ENCODE data around the gene TBC1D24.

TBC1D24 gene

GRCh38 chr16:2458887-2459646, 15.9 kb upstream of the TBC1D24 start:
- Histone ChIP-seq H3K36me3 (peaks cover 64% of the 10 kb centered on the region), H3K27me3 (no peaks in the 10 kb centered on the region), H4K20me1 (peaks cover 67% of the 10 kb centered on the region), H3K4me1 (peaks cover 56% of the 10 kb centered on the region), H3K4me3 (peak overlapping the region; percentile 75), H3K9me3 (no peaks in the 10 kb centered on the region), H3K9ac (peak overlapping the region; percentile 82), H3K4me2 (peak overlapping the region; percentile 99), H3K27ac (peak overlapping the region; percentile 48)
- no peak for TF ChIP-seq Cebpa-rat (IDR thresholded peaks at IDR 0.05)

GRCh38 chr16:2459647-2460390, 15.1 kb upstream of the TBC1D24 start, which contains the start of gene TEDC2:
Gene TEDC2 (plus strand): TSS chr16:2460109. CDS start chr16:2460145, 36 bp downstream.
- peaks cover 56% of the 10 kb centered on the region for H3K36me3 ChIP-seq
- H3K9me3 ChIP-seq, result no peaks in the 10 kb centered on the region
- H3K4me3 ChIP-seq, result peak within 1 kb of the TSS; percentile 75
- H3K4me2 ChIP-seq, result peak within 1 kb of the TSS; percentile 99
- H3K4me1 ChIP-seq, result peaks cover 64% of the 10 kb centered on the region
- no peaks in the 10 kb centered on the region for H3K27me3 ChIP-seq
- H4K20me1 ChIP-seq, result peaks cover 64% of the 10 kb centered on the region
- peak within 1 kb of the TSS; percentile 48 for H3K27ac ChIP-seq
- peak within 1 kb of the TSS; percentile 82 for H3K9ac ChIP-seq
- no peak for TF ChIP-seq Cebpa-rat (IDR thresholded peaks at IDR 0.05)

- TF ChIP-seq Cebpa-rat (IDR thresholded peaks at IDR 0.05), result no peak
- Histone ChIP-seq H3K27ac (peak overlapping the region; percentile 48), H3K27me3 (no peaks in the 10 kb centered on the region), H3K9me3 (no peaks in the 10 kb centered on the region), H3K36me3 (peaks cover 51% of the 10 kb centered on the region), H4K20me1 (peaks cover 59% of the 10 kb centered on the region), H3K4me2 (peak overlapping the region; percentile 99), H3K4me1 (peaks cover 64% of the 10 kb centered on the region), H3K9ac (peak overlapping the region; percentile 82), H3K4me3 (peak overlapping the region; percentile 75)
These were observed 14.6 kb upstream of the TBC1D24 start for GRCh38 chr16:2460391-2460713.

GRCh38 chr16:2460916-2461315, 14.0 kb upstream of the TBC1D24 start:
- H3K9ac ChIP-seq, result peak overlapping the region; percentile 82; the same call in 1 of the 2 replicates
- peak overlapping the region; percentile 48; the same call in 1 of the 2 replicates for H3K27ac ChIP-seq
- no peaks in the 10 kb centered on the region for H3K27me3 ChIP-seq
- H3K4me2 ChIP-seq, result peak overlapping the region; percentile 99
- no peak for TF ChIP-seq Cebpa-rat (IDR thresholded peaks at IDR 0.05)
- peaks cover 45% of the 10 kb centered on the region for H3K36me3 ChIP-seq
- peak overlapping the region; percentile 75 for H3K4me3 ChIP-seq
- H4K20me1 ChIP-seq, result peaks cover 55% of the 10 kb centered on the region
- H3K9me3 ChIP-seq, result no peaks in the 10 kb centered on the region
- H3K4me1 ChIP-seq, result peaks cover 68% of the 10 kb centered on the region

GRCh38 chr16:2462031-2462866, 12.7 kb upstream of the TBC1D24 start:
- Histone ChIP-seq H3K27me3 (no peaks in the 10 kb centered on the region), H3K36me3 (peaks cover 32% of the 10 kb centered on the region), H3K4me3 (no peak overlapping the region), H3K27ac (no peak overlapping the region), H3K4me1 (peaks cover 82% of the 10 kb centered on the region), H3K9me3 (no peaks in the 10 kb centered on the region), H4K20me1 (peaks cover 48% of the 10 kb centered on the region), H3K4me2 (peak overlapping the region; percentile 99; the same call in 1 of the 2 replicates), H3K9ac (no peak overlapping the region; the same call in 1 of the 2 replicates)
- TF ChIP-seq Cebpa-rat (IDR thresholded peaks at IDR 0.05), result no peak

- H4K20me1 ChIP-seq, result peaks cover 29% of the 10 kb centered on the region
- peaks cover 83% of the 10 kb centered on the region for H3K4me1 ChIP-seq
- H3K4me3 ChIP-seq, result no peak overlapping the region
- H3K27ac ChIP-seq, result no peak overlapping the region
- TF ChIP-seq Cebpa-rat (IDR thresholded peaks at IDR 0.05), result no peak
- peak overlapping the region; percentile 37 for H3K4me2 ChIP-seq
- peaks cover 20% of the 10 kb centered on the region for H3K36me3 ChIP-seq
- no peaks in the 10 kb centered on the region for H3K27me3 ChIP-seq
- H3K9me3 ChIP-seq, result no peaks in the 10 kb centered on the region
- H3K9ac ChIP-seq, result no peak overlapping the region
These were observed 10.6 kb upstream of the TBC1D24 start for GRCh38 chr16:2464333-2464732.

- Histone ChIP-seq H3K4me2 (peak overlapping the region; percentile 99; the same call in 1 of the 2 replicates), H3K27me3 (no peaks in the 10 kb centered on the region), H4K20me1 (peaks cover 22% of the 10 kb centered on the region), H3K4me1 (peaks cover 89% of the 10 kb centered on the region), H3K9me3 (no peaks in the 10 kb centered on the region), H3K4me3 (no peak overlapping the region), H3K9ac (no peak overlapping the region; the same call in 1 of the 2 replicates), H3K27ac (no peak overlapping the region), H3K36me3 (peaks cover 19% of the 10 kb centered on the region)
- no peak for TF ChIP-seq Cebpa-rat (IDR thresholded peaks at IDR 0.05)
These were observed 9.1 kb upstream of the TBC1D24 start for GRCh38 chr16:2465653-2466415.

GRCh38 chr16:2466667-2467527, 8.0 kb upstream of the TBC1D24 start:
- peaks cover 87% of the 10 kb centered on the region for H3K4me1 ChIP-seq
- peaks cover 14% of the 10 kb centered on the region; the same call in 1 of the 2 replicates for H4K20me1 ChIP-seq
- TF ChIP-seq Cebpa-rat (IDR thresholded peaks at IDR 0.05), result no peak
- peaks cover 9% of the 10 kb centered on the region for H3K36me3 ChIP-seq
- H3K9ac ChIP-seq, result peak overlapping the region; percentile 85
- peak overlapping the region; percentile 99 for H3K4me2 ChIP-seq
- peak overlapping the region; percentile 98 for H3K4me3 ChIP-seq
- H3K9me3 ChIP-seq, result no peaks in the 10 kb centered on the region
- peak overlapping the region; percentile 94 for H3K27ac ChIP-seq
- no peaks in the 10 kb centered on the region for H3K27me3 ChIP-seq
